Activated T-cell treated with anti-CD3 and anti-CD28 coated beads for 1 hour (primary cell): Measurements from ENCODE around the gene PFKL.

ENCODE experiments used
- DNase-seq: peaks from one replicate; pipeline ENCODE4 v3.0.0-alpha.2; 2020; ENCODE audit warnings: low read depth

Gene PFKL

GRCh38 chr21:44299458-44300261, at the start of gene PFKL:
Gene PFKL (plus strand): TSS chr21:44300053. CDS start chr21:44300106, 53 bp downstream.
- DNase-seq = peak; percentile 45

- no peak for DNase-seq
Observed at GRCh38 chr21:44253832-44254710, 45.8 kb upstream of the PFKL start.

- DNase-seq = no peak
Observed at GRCh38 chr21:44255511-44255981, 44.3 kb upstream of the PFKL start.

GRCh38 chr21:44258056-44258725, 41.7 kb upstream of the PFKL start:
- DNase-seq = no peak

GRCh38 chr21:44259082-44259705, 40.7 kb upstream of the PFKL start:
- no peak for DNase-seq

- DNase-seq = no peak
Observed at GRCh38 chr21:44260066-44260465, 39.8 kb upstream of the PFKL start.

- no peak for DNase-seq
Observed at GRCh38 chr21:44260791-44261631, 38.8 kb upstream of the PFKL start.

GRCh38 chr21:44261675-44262295, 38.1 kb upstream of the PFKL start, which contains the start of gene DNMT3L:
Gene DNMT3L (minus strand): TSS chr21:44261897. CDS start chr21:44261259, 638 bp downstream.
- DNase-seq = no peak

- no peak for DNase-seq
Observed at GRCh38 chr21:44262338-44263056, 37.4 kb upstream of the PFKL start.

GRCh38 chr21:44263221-44263760, 36.6 kb upstream of the PFKL start:
- DNase-seq = no peak

- DNase-seq = no peak
Observed at GRCh38 chr21:44263768-44264167, 36.1 kb upstream of the PFKL start.

GRCh38 chr21:44265734-44266270, 34.1 kb upstream of the PFKL start:
- DNase-seq = no peak

- DNase-seq = no peak
Observed at GRCh38 chr21:44267655-44268142, 32.2 kb upstream of the PFKL start.

GRCh38 chr21:44269090-44269489, 30.8 kb upstream of the PFKL start:
- no peak for DNase-seq

- DNase-seq = no peak
Observed at GRCh38 chr21:44271558-44272283, 28.1 kb upstream of the PFKL start.

- no peak for DNase-seq
Observed at GRCh38 chr21:44272284-44272858, 27.5 kb upstream of the PFKL start.

- no peak for DNase-seq
Observed at GRCh38 chr21:44273046-44273445, 26.8 kb upstream of the PFKL start.

- DNase-seq = no peak
Observed at GRCh38 chr21:44275041-44275440, 24.8 kb upstream of the PFKL start.
